WTC11 (cell line): Measurements from ENCODE around the gene TMEM179. TPM values are rescaled to one million over a fixed set of nuclear protein-coding genes. Genes with fewer than 3 reads are reported as not detected.
"Not testable (repeated sequence)": the region's sequence is repeated elsewhere in the genome, so short reads cannot be mapped to it uniquely, and the experiment has no call there.

Experiments used
- ATAC-seq: fragments of 200-7000 bp; cut with Tn5 transposase; 2 replicates; pipeline ENCODE4 v1.10.0; 2021; ENCODE audit warnings: mild to moderate bottlenecking, moderate library complexity
- CTCF ChIA-PET: fragments of 300-600 bp; sonication (Branson Sonifier 250); formaldehyde crosslinking; loops from one replicate; lab custom pipeline; 2021; ENCODE audit warnings: antibody characterized with exemption; lab: Charles Lee
- POLR2A ChIA-PET: fragments of 350-600 bp; sonication (Branson Sonifier 250); formaldehyde crosslinking; loops from one replicate; lab custom pipeline; 2021; ENCODE audit warnings: antibody characterized with exemption; lab: Charles Lee
- DNase-seq: peaks from one replicate; pipeline ENCODE4 v3.0.0; 2021; ENCODE audit warnings: low spot score
- H3K27ac Mint-ChIP-seq: 2 replicates; pipeline ENCODE4 v1.8.0; 2021; ENCODE audit warnings: mixed read lengths
- H3K27me3 Mint-ChIP-seq: 2 replicates; pipeline ENCODE4 v1.8.0; 2021; ENCODE audit warnings: low read depth, mild to moderate bottlenecking, moderate library complexity, mixed read lengths
- H3K36me3 Mint-ChIP-seq: 2 replicates; pipeline ENCODE4 v1.8.0; 2021; ENCODE audit warnings: mixed read lengths
- H3K4me1 Mint-ChIP-seq: 2 replicates; pipeline ENCODE4 v1.8.0; 2022; ENCODE audit warnings: mixed read lengths
- H3K4me3 Mint-ChIP-seq: 2 replicates; pipeline ENCODE4 v1.8.0; 2021; ENCODE audit warnings: mild to moderate bottlenecking, moderate library complexity, mixed read lengths
- H3K9me3 Mint-ChIP-seq: 2 replicates; pipeline ENCODE4 v1.8.0; 2021; ENCODE audit warnings: mixed read lengths
- ATF1 ChIP-seq: sonication (generic); formaldehyde crosslinking; IDR thresholded peaks from 2 replicates; pipeline ENCODE4 v1.8.1; 2023; ENCODE audit warnings: mild to moderate bottlenecking, moderate library complexity, missing genetic modification reagents
- ELF4 ChIP-seq: sonication (generic); formaldehyde crosslinking; IDR thresholded peaks from 2 replicates; pipeline ENCODE4 v1.8.1; 2022; ENCODE audit warnings: low read depth, mild to moderate bottlenecking, moderate library complexity, missing genetic modification reagents
- GABPB1 ChIP-seq: sonication (generic); formaldehyde crosslinking; IDR thresholded peaks from 2 replicates; pipeline ENCODE4 v1.8.1; 2023; ENCODE audit warnings: mild to moderate bottlenecking, missing genetic modification reagents
- IRF2 ChIP-seq: sonication (generic); formaldehyde crosslinking; IDR thresholded peaks from 2 replicates; pipeline ENCODE4 v1.8.0; 2022; ENCODE audit warnings: low read depth, missing genetic modification reagents, borderline replicate concordance
- PRRX2 ChIP-seq: fragments of 250-450 bp; sonication (Bioruptor Pico); IDR thresholded peaks from 2 replicates; pipeline ENCODE4 v1.8.0; 2021; ENCODE audit warnings: mild to moderate bottlenecking
- SMAD4 ChIP-seq: sonication (generic); formaldehyde crosslinking; IDR thresholded peaks from 2 replicates; pipeline ENCODE4 v1.8.0; 2022; ENCODE audit warnings: mild to moderate bottlenecking, missing genetic modification reagents
- TEAD4 ChIP-seq: sonication (generic); formaldehyde crosslinking; IDR thresholded peaks from 2 replicates; pipeline ENCODE4 v1.8.0; 2022; ENCODE audit warnings: mild to moderate bottlenecking, missing genetic modification reagents
- ZBTB43 ChIP-seq: sonication (generic); formaldehyde crosslinking; IDR thresholded peaks from 2 replicates; pipeline ENCODE4 v1.8.1; 2023; ENCODE audit warnings: mild to moderate bottlenecking, missing genetic modification reagents
- ZNF281 ChIP-seq: sonication (generic); formaldehyde crosslinking; IDR thresholded peaks from 2 replicates; pipeline ENCODE4 v1.8.0; 2023; ENCODE audit warnings: mild to moderate bottlenecking, missing genetic modification reagents
- ZNF317 ChIP-seq: sonication (generic); formaldehyde crosslinking; IDR thresholded peaks from 2 replicates; pipeline ENCODE4 v1.8.1; 2023; ENCODE audit warnings: low read depth, mild to moderate bottlenecking, moderate library complexity, missing genetic modification reagents, borderline replicate concordance
- ZNF416 ChIP-seq: fragments of 250-450 bp; sonication (Bioruptor Pico); IDR thresholded peaks from 2 replicates; pipeline ENCODE4 v1.9.0; 2021; ENCODE audit warnings: mild to moderate bottlenecking, inconsistent platforms
- total RNA-seq: library from RNA; stranded (reverse); gene quantifications from 3 replicates; pipeline ENCODE4 v1.2.3, GENCODE V29; 2021
- TF ChIP-seq, protein P1 (sequence below): fragments of 250-450 bp; sonication (Bioruptor Pico); IDR thresholded peaks from 2 replicates; pipeline ENCODE4 v2.1.2; 2022; ENCODE audit warnings: mild to moderate bottlenecking, moderate library complexity

TMEM179 gene
- total RNA-seq, 1 experiment from 2014 or later: 2.4 TPM

- TF ChIP-seq ZNF317 (CRISPR knock-in tag) (no peak), ZNF281 (CRISPR knock-in tag) (no peak), ZBTB43 (no peak)
- TF ChIP-seq, protein P1, sequence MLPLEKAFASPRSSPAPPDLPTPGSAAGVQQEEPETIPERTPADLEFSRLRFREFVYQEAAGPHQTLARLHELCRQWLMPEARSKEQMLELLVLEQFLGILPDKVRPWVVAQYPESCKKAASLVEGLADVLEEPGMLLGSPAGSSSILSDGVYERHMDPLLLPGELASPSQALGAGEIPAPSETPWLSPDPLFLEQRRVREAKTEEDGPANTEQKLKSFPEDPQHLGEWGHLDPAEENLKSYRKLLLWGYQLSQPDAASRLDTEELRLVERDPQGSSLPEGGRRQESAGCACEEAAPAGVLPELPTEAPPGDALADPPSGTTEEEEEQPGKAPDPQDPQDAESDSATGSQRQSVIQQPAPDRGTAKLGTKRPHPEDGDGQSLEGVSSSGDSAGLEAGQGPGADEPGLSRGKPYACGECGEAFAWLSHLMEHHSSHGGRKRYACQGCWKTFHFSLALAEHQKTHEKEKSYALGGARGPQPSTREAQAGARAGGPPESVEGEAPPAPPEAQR (CRISPR knock-in tag): no peak
- Mint-ChIP-seq H3K27ac (no peak overlapping the region), H3K4me1 (no peaks in the 10 kb centered on the region), H3K36me3 (no peaks in the 10 kb centered on the region), H3K4me3 (no peak overlapping the region), H3K27me3 (no peaks in the 10 kb centered on the region), H3K9me3 (no peaks in the 10 kb centered on the region)
- POLR2A ChIA-PET: no interaction called here
- DNase-seq (no peak), ATAC-seq (no peak)
- CTCF ChIA-PET: interaction anchor here (1.7 kb wide), 1 partner anchor 17 kb away, joined by 8 read pairs; no protein-coding TSS in a partner anchor
These were observed 23.6 kb downstream of the TMEM179 start for GRCh38 chr14:104580961-104581360.

GRCh38 chr14:104579939-104580338 lies 24.6 kb downstream of the TMEM179 start:
- H3K9me3 Mint-ChIP-seq, H3K36me3 Mint-ChIP-seq, POLR2A ChIA-PET, H3K27me3 Mint-ChIP-seq, ATAC-seq, DNase-seq, H3K4me1 Mint-ChIP-seq, H3K4me3 Mint-ChIP-seq: not testable (repeated sequence)
- CTCF ChIA-PET: interaction anchor here (1.3 to 1.7 kb wide), 2 partner anchors 13 to 16 kb away, joined by 3 to 8 read pairs; no protein-coding TSS in a partner anchor
- peak overlapping the region; percentile 49; the same call in 1 of the 2 replicates for H3K27ac Mint-ChIP-seq

DNA sequence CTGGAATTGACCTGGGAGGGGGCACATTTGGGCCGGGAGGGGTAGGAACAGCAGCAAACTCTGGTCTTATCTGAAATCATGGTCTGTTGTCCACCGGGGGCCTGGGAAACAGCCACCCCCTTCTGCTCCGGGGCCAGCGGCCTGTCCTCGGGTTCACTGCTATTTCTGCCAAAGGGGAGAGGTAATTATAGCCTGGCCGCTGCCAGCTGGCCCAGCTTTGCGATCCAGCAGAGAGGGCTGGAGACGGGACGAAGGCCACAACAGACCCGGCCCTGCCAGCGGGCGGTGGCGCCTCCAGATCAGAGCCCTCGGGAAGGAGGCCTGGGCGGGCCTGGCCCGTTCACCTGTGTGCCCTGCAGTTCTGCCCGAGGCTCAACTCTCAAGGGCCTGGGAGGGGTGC lies 25.1 kb downstream of the TMEM179 start, which contains the start of gene C14orf180:
C14orf180 (plus strand) TSS at position 258 of the 400 bp plus-strand sequence. CDS start 6,667 bp downstream, outside the sequence.
- ATAC-seq (no peak), DNase-seq (no peak)
- Mint-ChIP-seq H3K27ac (peak within 1 kb of the TSS; percentile 49; the same call in 1 of the 2 replicates), H3K4me3 (no peak within 1 kb of the TSS), H3K27me3 (no peaks in the 10 kb centered on the region), H3K36me3 (no peaks in the 10 kb centered on the region), H3K4me1 (no peaks in the 10 kb centered on the region), H3K9me3 (no peaks in the 10 kb centered on the region)
- TF ChIP-seq SMAD4 (CRISPR knock-in tag): no peak
- TF ChIP-seq GABPB1 (CRISPR knock-in tag): no peak
- TF ChIP-seq TEAD4 (CRISPR knock-in tag): no peak
- ChIA-PET POLR2A (no interaction called here), CTCF (interaction anchor here (1.3 kb wide), 1 partner anchor 13 kb away, joined by 3 read pairs; no protein-coding TSS in a partner anchor)

DNA sequence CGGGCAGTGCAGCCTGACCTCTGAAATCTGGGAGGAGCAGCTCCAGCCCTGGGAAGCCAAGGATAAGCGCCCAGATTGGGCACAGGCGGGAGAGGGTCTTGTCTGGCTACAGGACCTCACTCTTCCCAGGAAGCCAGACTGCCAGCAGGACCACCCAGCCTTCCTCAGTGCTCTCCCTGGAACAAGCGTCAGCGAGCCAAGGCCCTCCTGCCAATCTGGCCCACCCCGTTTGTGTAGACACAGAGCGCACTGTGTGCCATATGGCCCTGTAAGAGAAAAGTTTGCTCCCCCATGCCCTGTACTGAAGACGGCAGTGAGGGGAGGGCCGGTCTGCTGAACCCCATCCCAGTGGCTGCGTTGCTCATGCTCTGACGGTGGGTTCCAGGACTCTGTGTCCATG lies 26.3 kb downstream of the TMEM179 start:
- no peak overlapping the region for H3K27ac Mint-ChIP-seq
- H3K9me3 Mint-ChIP-seq: no peaks in the 10 kb centered on the region
- no peaks in the 10 kb centered on the region for H3K36me3 Mint-ChIP-seq
- no peak for ATAC-seq
- ChIA-PET CTCF (interaction anchor here (0.6 to 0.9 kb wide), 2 partner anchors 236 to 481 kb away, joined by 3 to 5 read pairs; no protein-coding TSS in a partner anchor), POLR2A (no interaction called here)
- no peak for DNase-seq
- H3K4me3 Mint-ChIP-seq: no peak overlapping the region
- TF ChIP-seq PRRX2 (CRISPR knock-in tag) (no peak), ZNF416 (CRISPR knock-in tag) (no peak), ATF1 (no peak), IRF2 (CRISPR knock-in tag) (no peak), ELF4 (no peak), ZNF281 (CRISPR knock-in tag) (no peak)
- TF ChIP-seq, all 79 proteins: peak for 0
- Mint-ChIP-seq H3K27me3 (no peaks in the 10 kb centered on the region), H3K4me1 (no peaks in the 10 kb centered on the region)
